Stimulated activated CD8-positive, alpha-beta memory T cell treated with anti-CD3 and anti-CD28 coated beads, Interleukin-15, amount 100 ng/mL, for 4 hours (primary cell): ENCODE data around the gene JAG2.

Experiments used
- DNase-seq, 2 donors: peaks; one replicate each; pipeline ENCODE4 v3.0.0-alpha.2; 2020; ENCODE audit warnings: low read depth in 2 of 2

JAG2 gene

GRCh38 chr14:105139831-105140239, 28.7 kb downstream of the JAG2 start:
- DNase-seq, result no peak

GRCh38 chr14:105139212-105139825, 29.3 kb downstream of the JAG2 start:
- no peak for DNase-seq

GRCh38 chr14:105138551-105139111, 29.9 kb downstream of the JAG2 start:
- no peak for DNase-seq

GRCh38 chr14:105138021-105138541, 30.5 kb downstream of the JAG2 start:
- no peak for DNase-seq

GRCh38 chr14:105137481-105138020, 31.0 kb downstream of the JAG2 start:
- no peak for DNase-seq

GRCh38 chr14:105136401-105137322, 31.9 kb downstream of the JAG2 start:
- no peak for DNase-seq

GRCh38 chr14:105135700-105136395, 32.7 kb downstream of the JAG2 start:
- DNase-seq, result no peak

GRCh38 chr14:105132921-105133654, 35.5 kb downstream of the JAG2 start:
- no peak for DNase-seq

GRCh38 chr14:105131241-105131640, 37.3 kb downstream of the JAG2 start:
- no peak for DNase-seq

- no peak for DNase-seq
Measured at GRCh38 chr14:105128059-105128458, 40.5 kb downstream of the JAG2 start.

- DNase-seq, result no peak
Measured at GRCh38 chr14:105126981-105127329, 41.6 kb downstream of the JAG2 start.

- no peak for DNase-seq
Measured at GRCh38 chr14:105126126-105126980, 42.2 kb downstream of the JAG2 start.

GRCh38 chr14:105124823-105125222, 43.8 kb downstream of the JAG2 start:
- DNase-seq, result no peak

- DNase-seq, result no peak
Measured at GRCh38 chr14:105123981-105124765, 44.4 kb downstream of the JAG2 start.

GRCh38 chr14:105123064-105123665, 45.4 kb downstream of the JAG2 start:
- DNase-seq, result no peak

- DNase-seq, result no peak
Measured at GRCh38 chr14:105120056-105120455, 48.5 kb downstream of the JAG2 start.

GRCh38 chr14:105119408-105120025, 49.1 kb downstream of the JAG2 start:
- DNase-seq, result no peak

- DNase-seq, result no peak
Measured at GRCh38 chr14:105118646-105119407, 49.7 kb downstream of the JAG2 start.
